ENCODE data around the gene PLPP3.

PLPP3 gene

GRCh38 chr1:56456435-56457101 is 122.8 kb downstream of the PLPP3 start (continued):
- TF ChIP-seq ZNF510 (tag by site-specific recombination; IDR thresholded peaks at IDR 0.05; ENCODE audit: insufficient replicate concordance): no peak
- TF ChIP-seq PRDM4 (tag by site-specific recombination; IDR thresholded peaks at IDR 0.05): no peak
- TF ChIP-seq ZBTB10 (tag by site-specific recombination; IDR thresholded peaks at IDR 0.05): no peak
- no peak for TF ChIP-seq ZNF776 (tag by site-specific recombination; IDR thresholded peaks at IDR 0.05; ENCODE audit: borderline replicate concordance)
- no peak for TF ChIP-seq ZNF544 (tag by site-specific recombination; IDR thresholded peaks at IDR 0.05)

GRCh38 chr1:56453417-56454078 is 125.8 kb downstream of the PLPP3 start:
- Histone ChIP-seq H3K36me3 (ENCODE audit: control insufficient read depth in 2 of 2, insufficient read depth in 1 of 2, low read length in 2 of 2) (no peaks in the 10 kb centered on the region), H3K9me3 (ENCODE audit: control insufficient read depth, insufficient read depth, low read depth, low read length) (no peaks in the 10 kb centered on the region), H3K4me3 (ENCODE audit: low read depth, low read length) (no peak overlapping the region), H3K27ac (ENCODE audit: extremely low read depth, low read depth, low read length) (no peak overlapping the region), H3K4me1 (ENCODE audit: control insufficient read depth, insufficient read depth, low read length) (0 out of 2 replicates have a peak, but pooled peaks cover 2% of the 10 kb centered on the region)
- POLR2A ChIA-PET: no interaction called here
- no peak for TF ChIP-seq ZNF670 (tag by site-specific recombination; IDR thresholded peaks at IDR 0.05; ENCODE audit: low read depth)
- TF ChIP-seq ZNF19 (tag by site-specific recombination; IDR thresholded peaks at IDR 0.05; ENCODE audit: low read depth): no peak
- TF ChIP-seq GLIS2 (tag by site-specific recombination; IDR thresholded peaks at IDR 0.05): no peak
- TF ChIP-seq ZNF398 (tag by site-specific recombination; IDR thresholded peaks at IDR 0.05): no peak
- TF ChIP-seq MEIS1 (CRISPR knock-in tag; IDR thresholded peaks at IDR 0.05; ENCODE audit: borderline replicate concordance): no peak
- TF ChIP-seq ZNF692 (tag by site-specific recombination; IDR thresholded peaks at IDR 0.05): no peak
- TF ChIP-seq ZNF701 (tag by site-specific recombination; IDR thresholded peaks at IDR 0.05): no peak
- TF ChIP-seq ZNF248 (tag by site-specific recombination; IDR thresholded peaks at IDR 0.05): no peak
- TF ChIP-seq ZEB2 (tag by site-specific recombination; IDR thresholded peaks at IDR 0.05): no peak
- TF ChIP-seq REPIN1 (tag by site-specific recombination; IDR thresholded peaks at IDR 0.05; ENCODE audit: low read depth): no peak
- no peak for TF ChIP-seq ZNF449 (tag by site-specific recombination; IDR thresholded peaks at IDR 0.05)
- no peak for TF ChIP-seq ZNF561 (tag by site-specific recombination; IDR thresholded peaks at IDR 0.05; ENCODE audit: borderline replicate concordance)
- no peak for TF ChIP-seq ZNF404 (tag by site-specific recombination; IDR thresholded peaks at IDR 0.05)
- no peak for TF ChIP-seq ZNF549 (tag by site-specific recombination; IDR thresholded peaks at IDR 0.05)
- TF ChIP-seq GFI1B (tag by site-specific recombination; IDR thresholded peaks at IDR 0.05): no peak
- no peak for TF ChIP-seq SP3 (tag by site-specific recombination; IDR thresholded peaks at IDR 0.05)
- TF ChIP-seq ZBTB26 (tag by site-specific recombination; optimal IDR thresholded peaks at IDR 0.05): no peak
- CTCF ChIA-PET: no interaction called here

Measured in HEK293 (cell line).